ENCODE data around the gene KIF1A. TPM values are rescaled to one million over a fixed set of nuclear protein-coding genes. Genes with fewer than 3 reads are reported as not detected.

The KIF1A gene
- polyA plus RNA-seq, 1 donor (not counting 4 experiments of a cell fraction or from before 2014, with no cell fraction given) = not detected

DNA sequence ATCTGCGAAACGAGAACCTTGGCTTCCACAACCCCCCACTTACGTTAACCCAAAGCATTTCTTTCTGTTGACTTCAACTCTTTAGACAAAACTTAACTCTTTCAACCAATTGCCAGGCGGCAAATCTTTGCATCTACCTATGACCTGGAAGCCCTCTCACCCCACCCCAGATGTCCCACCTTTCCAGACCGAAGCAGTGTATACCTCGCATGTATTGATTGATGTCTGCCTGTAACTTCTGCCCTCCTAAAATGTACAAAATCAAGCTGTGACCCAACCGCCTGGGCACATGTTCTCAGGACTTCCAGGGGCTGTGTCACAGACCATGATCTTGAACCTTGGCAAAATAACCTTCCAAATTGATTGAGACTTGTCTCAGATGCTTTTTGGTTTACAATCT lies 149.6 kb downstream of the KIF1A start:
- dilution Hi-C loops (cut with MboI; ENCODE audit: extremely low pct_ligation_motif_present, low sequenced_read_pairs) = no loop called here
- Histone ChIP-seq H3K79me2 (ENCODE audit: control insufficient read depth, insufficient read depth, low read length) (no peaks in the 10 kb centered on the region), H3K9me3 (ENCODE audit: control insufficient read depth, low read depth, low read length) (no peaks in the 10 kb centered on the region), H3K9me1 (ENCODE audit: control insufficient read depth, extremely low read depth, insufficient read depth, low read length) (no peaks in the 10 kb centered on the region), H3K4me3 (ENCODE audit: control insufficient read depth in 2 of 3, extremely low read depth in 1 of 3, insufficient read depth in 2 of 3, low read depth in 1 of 3, low read length in 3 of 3) (no peak overlapping the region), H4K20me1 (ENCODE audit: control insufficient read depth, extremely low read depth, insufficient read depth, low read length) (no peaks in the 10 kb centered on the region), H3K27ac (ENCODE audit: control insufficient read depth, insufficient read depth, low read length) (no peak overlapping the region), H3K36me3 (ENCODE audit: control insufficient read depth in 2 of 2, extremely low read depth in 1 of 2, insufficient read depth in 2 of 2, low read length in 2 of 2) (no peaks in the 10 kb centered on the region), H2AFZ (ENCODE audit: control insufficient read depth, low read length) (no peak overlapping the region), H3K27me3 (ENCODE audit: control insufficient read depth, extremely low read depth, insufficient read depth, low read length) (peaks cover 28% of the 10 kb centered on the region), H3K4me2 (ENCODE audit: control insufficient read depth, extremely low read depth, insufficient read depth, low read depth, low read length) (no peak overlapping the region), H3K4me1 (ENCODE audit: control insufficient read depth, extremely low read depth, insufficient read depth, low read length) (no peaks in the 10 kb centered on the region), H3K9ac (ENCODE audit: control insufficient read depth, extremely low read depth, insufficient read depth, low read length) (no peak overlapping the region)
- DNase-seq (ENCODE audit: low read depth, low spot score) (no peak), FAIRE-seq (no peak)
- no peak for TF ChIP-seq EZH2 (IDR thresholded peaks at IDR 0.05; ENCODE audit: low read length)
- no peak for TF ChIP-seq CTCF (optimal IDR thresholded peaks at IDR 0.05 in 1 of 3, IDR thresholded peaks at IDR 0.05 in 1 of 3, conservative IDR thresholded peaks at IDR 0.05 in 1 of 3; ENCODE audit: extremely low read depth in 1 of 3, insufficient read depth in 2 of 3, low read length in 3 of 3)

DNA sequence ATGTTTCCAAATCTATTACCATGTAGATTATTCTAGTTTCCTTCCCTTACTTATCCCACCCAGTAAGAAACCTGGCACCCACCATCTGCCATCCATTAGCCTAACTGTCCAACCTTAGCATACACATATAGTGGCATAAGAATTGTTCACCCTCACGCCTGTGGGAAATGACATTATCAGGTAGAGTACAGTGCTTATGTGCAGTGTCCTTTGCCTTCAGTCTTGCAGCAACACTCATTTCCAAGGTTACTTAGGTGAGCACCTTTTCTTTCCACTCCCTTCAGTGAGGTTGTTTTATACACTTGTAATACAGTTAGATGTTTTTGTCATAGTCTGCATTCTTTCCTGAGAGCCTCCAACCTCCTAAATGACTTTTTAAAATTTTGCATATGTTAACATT lies 155.4 kb downstream of the KIF1A start:
- Histone ChIP-seq H3K4me2 (ENCODE audit: control insufficient read depth, extremely low read depth, insufficient read depth, low read depth, low read length) (no peak overlapping the region), H3K9me1 (ENCODE audit: control insufficient read depth, extremely low read depth, insufficient read depth, low read length) (no peaks in the 10 kb centered on the region), H4K20me1 (ENCODE audit: control insufficient read depth, extremely low read depth, insufficient read depth, low read length) (no peaks in the 10 kb centered on the region), H3K9me3 (ENCODE audit: control insufficient read depth, low read depth, low read length) (peaks cover 2% of the 10 kb centered on the region), H3K27ac (ENCODE audit: control insufficient read depth, insufficient read depth, low read length) (no peak overlapping the region), H3K79me2 (ENCODE audit: control insufficient read depth, insufficient read depth, low read length) (no peaks in the 10 kb centered on the region), H3K36me3 (ENCODE audit: control insufficient read depth in 2 of 2, extremely low read depth in 1 of 2, insufficient read depth in 2 of 2, low read length in 2 of 2) (no peaks in the 10 kb centered on the region), H3K9ac (ENCODE audit: control insufficient read depth, extremely low read depth, insufficient read depth, low read length) (no peak overlapping the region), H3K4me1 (ENCODE audit: control insufficient read depth, extremely low read depth, insufficient read depth, low read length) (no peaks in the 10 kb centered on the region), H3K27me3 (ENCODE audit: control insufficient read depth, extremely low read depth, insufficient read depth, low read length) (peaks cover 6% of the 10 kb centered on the region), H3K4me3 (ENCODE audit: control insufficient read depth in 2 of 3, extremely low read depth in 1 of 3, insufficient read depth in 2 of 3, low read depth in 1 of 3, low read length in 3 of 3) (no peak overlapping the region), H2AFZ (ENCODE audit: control insufficient read depth, low read length) (no peak overlapping the region)
- FAIRE-seq (no peak), DNase-seq (ENCODE audit: low read depth, low spot score) (no peak)
- no peak for TF ChIP-seq EZH2 (IDR thresholded peaks at IDR 0.05; ENCODE audit: low read length)
- no peak for TF ChIP-seq CTCF (optimal IDR thresholded peaks at IDR 0.05 in 1 of 3, IDR thresholded peaks at IDR 0.05 in 1 of 3, conservative IDR thresholded peaks at IDR 0.05 in 1 of 3; ENCODE audit: extremely low read depth in 1 of 3, insufficient read depth in 2 of 3, low read length in 3 of 3)
- dilution Hi-C loops (cut with MboI; ENCODE audit: extremely low pct_ligation_motif_present, low sequenced_read_pairs) = no loop called here

Small RNA genes lying within 50 kb of the gene (small RNA-seq; reads per million reads assigned to genes)
- 0 reads per million in 3 experiments for gene AC011298.3 (ENCODE audit: insufficient read length in 3 of 3, low read depth in 3 of 3, low replicate concordance in 1 of 3)

Other genes starting within 250 kb of the KIF1A start
- gene CAPN10, start 233.5 kb downstream of the KIF1A start, polyA plus RNA-seq = 6.1 to 11.8 TPM (median 7.1 TPM) in 3 replicates
- 0.04 to 0.17 TPM (median 0.09 TPM) in 3 replicates for gene GPR35, start 194.7 kb downstream of the KIF1A start, polyA plus RNA-seq
- gene AQP12B, start 137.3 kb downstream of the KIF1A start, polyA plus RNA-seq = not detected in 3 replicates
- gene AQP12A, start 128.4 kb downstream of the KIF1A start, polyA plus RNA-seq = not detected in 3 replicates
- gene AGXT, start 48.6 kb upstream of the KIF1A start, polyA plus RNA-seq = not detected in 3 replicates
- gene MAB21L4, start 75.9 kb upstream of the KIF1A start, polyA plus RNA-seq = 0.37 to 1.1 TPM (median 0.80 TPM) in 3 replicates
- gene CROCC2, start 86.1 kb upstream of the KIF1A start, polyA plus RNA-seq = not detected in 3 replicates
- gene SNED1, start 178.4 kb upstream of the KIF1A start, polyA plus RNA-seq = under 0.01 to 0.12 TPM (median 0.04 TPM) in 3 replicates